ENCODE measurements around the gene HOXB3.

HOXB3 gene

GRCh38 chr17:48608494-48608834 is 18.4 kb upstream of the HOXB3 start:
- no peak overlapping the region for H3K4me2 ChIP-seq (ENCODE audit: low read length)
- H3K4me3 ChIP-seq (ENCODE audit: low read depth, low read length, poor library complexity, severe bottlenecking) = no peak overlapping the region
- H4K20me1 ChIP-seq (ENCODE audit: insufficient read depth, low read length) = no peaks in the 10 kb centered on the region
- no peak for TF ChIP-seq CTCF (IDR thresholded peaks at IDR 0.05; ENCODE audit: low read length)
- no peak for TF ChIP-seq EZH2 (IDR thresholded peaks at IDR 0.05; ENCODE audit: borderline replicate concordance, low read length)
- no peaks in the 10 kb centered on the region for H3K36me3 ChIP-seq (ENCODE audit: insufficient read depth, low read length)
- no peaks in the 10 kb centered on the region for H3K9me2 ChIP-seq (ENCODE audit: low read depth, low read length)
- no peaks in the 10 kb centered on the region for H3F3A ChIP-seq (ENCODE audit: insufficient read depth, low read length)
- H3K9ac ChIP-seq (ENCODE audit: low read length) = no peak overlapping the region
- no peaks in the 10 kb centered on the region for H3K27me3 ChIP-seq (ENCODE audit: insufficient read depth, low read length)
- peaks cover 3% of the 10 kb centered on the region for H3K4me1 ChIP-seq (ENCODE audit: insufficient read depth, low read length, severe bottlenecking)
- no peaks in the 10 kb centered on the region for H3K9me3 ChIP-seq (ENCODE audit: low read length)
- no peak overlapping the region for H2AFZ ChIP-seq (ENCODE audit: low read length)
- no peak overlapping the region for H3K27ac ChIP-seq (ENCODE audit: low read depth, low read length, poor library complexity, severe bottlenecking)
- no peaks in the 10 kb centered on the region for H3K79me2 ChIP-seq (ENCODE audit: insufficient read depth, low read length)

GRCh38 chr17:48606892-48607614 is 17.0 kb upstream of the HOXB3 start:
- peaks cover under 1% of the 10 kb centered on the region; the same call in 1 of the 2 replicates for H3K27me3 ChIP-seq (ENCODE audit: insufficient read depth, low read length)

GRCh38 chr17:48605991-48606891 is 16.2 kb upstream of the HOXB3 start:
- peaks cover 3% of the 10 kb centered on the region for H3K4me1 ChIP-seq (ENCODE audit: insufficient read depth, low read length, severe bottlenecking)
- H3K27ac ChIP-seq (ENCODE audit: low read depth, low read length, poor library complexity, severe bottlenecking) = no peak overlapping the region
- TF ChIP-seq CTCF (IDR thresholded peaks at IDR 0.05; ENCODE audit: low read length) (no peak), EZH2 (IDR thresholded peaks at IDR 0.05; ENCODE audit: borderline replicate concordance, low read length) (no peak)
- no peak overlapping the region for H3K9ac ChIP-seq (ENCODE audit: low read length)
- no peak overlapping the region for H3K4me2 ChIP-seq (ENCODE audit: low read length)
- no peaks in the 10 kb centered on the region for H3K9me3 ChIP-seq (ENCODE audit: low read length)
- H3K27me3 ChIP-seq (ENCODE audit: insufficient read depth, low read length) = peaks cover 5% of the 10 kb centered on the region; the same call in 1 of the 2 replicates
- no peak overlapping the region for H2AFZ ChIP-seq (ENCODE audit: low read length)
- no peaks in the 10 kb centered on the region for H3K79me2 ChIP-seq (ENCODE audit: insufficient read depth, low read length)
- no peaks in the 10 kb centered on the region for H3K9me2 ChIP-seq (ENCODE audit: low read depth, low read length)
- H3K36me3 ChIP-seq (ENCODE audit: insufficient read depth, low read length) = no peaks in the 10 kb centered on the region
- H3K4me3 ChIP-seq (ENCODE audit: low read depth, low read length, poor library complexity, severe bottlenecking) = no peak overlapping the region
- no peaks in the 10 kb centered on the region for H3F3A ChIP-seq (ENCODE audit: insufficient read depth, low read length)
- H4K20me1 ChIP-seq (ENCODE audit: insufficient read depth, low read length) = no peaks in the 10 kb centered on the region

More at GRCh38 chr17:48606892-48607614, 17.0 kb upstream of the HOXB3 start:
- Histone ChIP-seq H3K36me3 (ENCODE audit: insufficient read depth, low read length) (no peaks in the 10 kb centered on the region), H3K27ac (ENCODE audit: low read depth, low read length, poor library complexity, severe bottlenecking) (no peak overlapping the region), H3F3A (ENCODE audit: insufficient read depth, low read length) (no peaks in the 10 kb centered on the region), H4K20me1 (ENCODE audit: insufficient read depth, low read length) (no peaks in the 10 kb centered on the region), H3K9me2 (ENCODE audit: low read depth, low read length) (no peaks in the 10 kb centered on the region), H3K79me2 (ENCODE audit: insufficient read depth, low read length) (no peaks in the 10 kb centered on the region), H2AFZ (ENCODE audit: low read length) (no peak overlapping the region), H3K9ac (ENCODE audit: low read length) (no peak overlapping the region), H3K4me2 (ENCODE audit: low read length) (no peak overlapping the region), H3K4me3 (ENCODE audit: low read depth, low read length, poor library complexity, severe bottlenecking) (no peak overlapping the region), H3K9me3 (ENCODE audit: low read length) (no peaks in the 10 kb centered on the region), H3K4me1 (ENCODE audit: insufficient read depth, low read length, severe bottlenecking) (peaks cover 3% of the 10 kb centered on the region)
- no peak for TF ChIP-seq CTCF (IDR thresholded peaks at IDR 0.05; ENCODE audit: low read length)
- no peak for TF ChIP-seq EZH2 (IDR thresholded peaks at IDR 0.05; ENCODE audit: borderline replicate concordance, low read length)
